Sciatic nerve (tissue), 2 donors: Measurements from ENCODE around the gene PDK2. TPM values are rescaled to one million over a fixed set of nuclear protein-coding genes. Genes with fewer than 3 reads are reported as not detected.
A peak's percentile ranks its signal among the peaks of the same experiment; 100 is the strongest.
"Not testable (repeated sequence)": the region's sequence is repeated elsewhere in the genome, so short reads cannot be mapped to it uniquely, and the experiment has no call there.

ENCODE experiments used
- ATAC-seq: fragments of 200-7000 bp; cut with Tn5 transposase; one replicate; pipeline ENCODE4 v1.9.1; 2020; ENCODE audit warnings: mild to moderate bottlenecking, moderate library complexity
- DNase-seq: peaks from one replicate; pipeline ENCODE4 v3.0.0-alpha.2; 2020; ENCODE audit warnings: low spot score
- intact Hi-C: fragments of 100-400 bp; cut with DNase I; formaldehyde crosslinking; loops from one replicate; pipeline ENCODE4 v1.14.2; 2022
- total RNA-seq: library from RNA; stranded (reverse); fragmentation: NEBNext Ultra II Directional; extraction: Animal tissue kit (Norgen Biotek cat#: 25700); gene quantifications from one replicate; pipeline ENCODE4 v1.2.1, GENCODE V29; 2021
- donor health status: DM: no; HTN: no; CAD: no.
- donor health status: DM: no; HTN: no; CAD: no.

The PDK2 gene
- total RNA-seq, 1 donor from 2014 or later, result 48.6 TPM

DNA sequence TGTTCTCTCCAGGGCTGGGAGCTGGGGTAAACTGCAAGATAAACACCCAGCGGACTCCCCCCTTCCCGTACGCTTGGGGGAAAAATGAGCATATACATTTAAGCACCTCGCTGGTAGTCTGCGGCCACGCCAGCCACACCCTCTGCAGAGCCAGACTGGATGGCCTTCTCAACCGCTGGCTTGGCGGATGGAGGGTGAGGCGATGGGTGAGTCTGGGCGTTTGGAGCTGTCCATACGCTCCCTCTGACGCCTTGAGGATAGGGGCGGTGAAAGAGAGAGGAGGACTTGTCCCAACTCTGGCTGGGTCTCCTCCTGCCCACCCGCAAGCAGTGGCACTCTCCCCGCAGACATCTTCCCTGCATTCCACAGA is 38.2 kb upstream of the PDK2 start:
- no peak for DNase-seq
- peak; percentile 33 for ATAC-seq
- intact Hi-C loops, result no loop called here

DNA sequence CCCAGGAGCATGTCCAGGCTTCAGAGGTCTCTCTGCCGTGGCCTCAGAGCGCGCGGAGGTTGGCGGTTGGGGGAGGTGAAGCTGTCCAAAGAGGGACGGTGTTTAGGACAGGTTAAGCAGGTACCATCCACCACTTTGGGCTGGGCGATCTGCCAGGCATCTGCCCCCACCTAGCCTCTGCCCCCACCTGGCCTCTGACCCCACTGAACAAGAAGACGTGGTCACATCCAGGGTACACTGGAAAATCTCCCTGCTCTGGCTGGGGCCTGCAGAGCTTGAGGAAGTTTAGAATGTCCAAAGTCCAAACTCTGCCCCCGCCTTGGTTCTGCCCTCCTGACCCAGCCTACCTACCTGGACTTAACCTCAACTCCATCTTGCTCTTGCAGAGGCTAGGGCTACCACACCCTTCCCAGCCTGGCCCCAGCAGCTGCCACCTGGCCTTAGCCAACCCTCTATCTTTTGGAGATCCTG is 37.6 kb upstream of the PDK2 start:
- intact Hi-C loops, result no loop called here
- ATAC-seq (no peak), DNase-seq (no peak)

DNA sequence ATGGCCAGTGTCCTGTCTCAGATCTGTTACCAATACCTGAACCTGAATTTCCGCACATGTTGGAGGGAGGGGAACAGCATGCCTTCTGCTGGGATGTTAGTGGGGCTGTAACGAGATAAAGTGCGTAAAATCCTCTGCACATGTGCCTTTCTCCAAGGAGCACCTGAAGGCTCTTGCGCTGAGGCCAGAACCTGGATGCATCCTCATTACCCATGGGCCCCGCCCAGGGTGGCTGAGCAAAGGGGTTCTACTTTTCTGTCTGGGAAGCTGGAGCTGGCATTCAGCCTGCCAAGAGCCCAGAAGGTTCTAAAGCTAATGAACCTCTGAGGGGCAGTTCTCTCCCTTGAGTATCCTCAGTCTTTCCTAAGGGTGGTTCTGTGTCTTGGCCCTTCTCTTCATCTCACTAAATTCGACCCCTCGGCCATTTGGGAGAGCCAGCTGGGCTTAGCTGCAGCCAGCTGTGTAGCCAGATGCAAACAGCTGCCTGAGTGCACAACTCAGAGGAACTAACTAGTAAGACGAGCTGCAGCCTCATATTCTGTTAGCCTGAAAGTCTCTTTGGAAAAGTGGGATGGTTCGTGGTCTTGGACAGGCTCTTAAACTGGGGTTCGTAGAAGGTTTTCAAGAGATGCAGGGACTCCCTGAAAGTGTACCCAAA is 36.7 kb upstream of the PDK2 start:
- ATAC-seq, result no peak
- DNase-seq, result no peak
- intact Hi-C loops, result no loop called here

DNA sequence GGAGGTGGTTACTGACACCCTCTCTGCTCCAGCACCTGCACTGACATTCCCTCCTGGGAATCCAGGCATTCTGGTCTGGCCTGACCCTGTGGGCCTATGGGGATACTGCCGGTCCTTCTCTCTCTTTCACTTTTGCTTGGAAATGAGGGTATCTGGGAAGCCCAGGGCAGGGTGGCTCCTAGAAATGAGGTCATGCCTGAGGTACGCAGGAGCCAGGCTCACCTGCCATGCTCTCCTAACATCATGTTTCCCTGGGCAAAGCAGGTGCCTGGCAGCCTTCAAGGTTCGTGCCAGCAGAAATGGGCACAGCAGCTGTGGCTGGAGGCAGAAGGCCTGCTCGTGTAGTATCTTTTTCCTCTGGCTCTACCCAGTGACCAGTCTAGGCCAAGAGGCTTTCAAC is 35.9 kb upstream of the PDK2 start:
- DNase-seq, result no peak
- no peak for ATAC-seq
- intact Hi-C loops, result no loop called here

DNA sequence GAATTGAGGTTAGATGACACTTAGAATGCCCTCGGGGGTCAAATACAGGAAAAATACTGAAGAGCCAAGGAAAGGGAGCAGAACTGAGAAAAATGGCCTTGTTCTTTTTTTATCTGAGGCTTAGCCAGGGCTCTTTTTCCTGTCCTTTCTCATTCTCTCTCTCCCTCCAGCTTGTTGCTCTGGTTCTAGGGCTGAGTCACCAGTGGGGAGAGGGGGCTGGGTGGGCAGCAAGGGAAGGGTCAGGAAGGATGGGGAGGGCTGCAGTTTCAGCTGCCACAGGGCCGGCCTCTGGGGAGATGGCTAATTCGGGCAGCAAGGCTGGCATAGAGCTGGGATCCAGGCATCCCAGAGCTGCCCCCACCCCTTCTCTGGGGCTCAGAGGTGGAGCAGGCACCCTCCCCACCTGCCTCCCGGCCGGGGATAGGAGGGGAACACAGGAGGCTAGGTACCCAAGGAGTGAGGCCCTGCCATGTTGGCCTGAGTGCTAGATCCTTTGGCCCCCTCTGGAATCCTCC is 35.3 kb upstream of the PDK2 start:
- DNase-seq, result no peak
- no peak for ATAC-seq
- intact Hi-C loops, result no loop called here

DNA sequence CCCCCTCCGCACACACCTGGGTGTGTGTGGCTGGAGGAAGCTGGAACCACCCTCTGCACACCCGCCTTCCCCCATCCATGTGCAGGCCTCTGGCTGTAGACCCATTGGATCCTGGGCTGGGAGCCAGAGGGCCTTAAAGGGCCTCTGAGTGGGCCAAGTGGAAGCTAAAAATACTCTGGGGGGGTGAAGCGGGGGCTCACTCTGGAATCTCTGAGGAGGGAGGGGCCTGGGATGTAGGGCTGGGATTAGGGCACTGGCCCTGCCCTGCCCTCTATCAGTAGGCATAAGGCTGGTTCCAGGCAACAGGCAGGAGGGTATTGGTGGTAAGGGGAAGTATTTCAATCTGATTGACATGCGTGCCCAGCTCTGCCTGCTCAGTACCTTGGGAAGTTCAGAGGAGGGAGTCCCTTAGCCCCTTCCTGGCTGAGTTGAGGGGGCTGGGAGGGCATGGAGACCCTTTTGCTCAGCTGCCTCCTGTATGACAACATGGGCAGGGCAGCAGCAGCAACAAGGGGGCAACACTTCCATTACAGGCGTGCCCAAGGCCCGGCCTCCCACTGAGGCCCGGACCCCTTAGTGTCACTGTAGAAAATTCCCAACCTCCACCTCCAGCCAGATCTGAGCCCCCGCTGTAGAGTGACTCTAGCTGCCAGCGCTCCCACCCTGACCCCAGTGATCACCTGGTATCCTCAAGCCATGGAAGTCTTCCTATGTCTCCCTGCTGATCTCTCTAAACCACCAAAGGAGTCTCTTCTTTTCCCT is 34.0 kb upstream of the PDK2 start:
- intact Hi-C loops, result no loop called here
- DNase-seq (peak; percentile 83), ATAC-seq (peak; percentile 56)

DNA sequence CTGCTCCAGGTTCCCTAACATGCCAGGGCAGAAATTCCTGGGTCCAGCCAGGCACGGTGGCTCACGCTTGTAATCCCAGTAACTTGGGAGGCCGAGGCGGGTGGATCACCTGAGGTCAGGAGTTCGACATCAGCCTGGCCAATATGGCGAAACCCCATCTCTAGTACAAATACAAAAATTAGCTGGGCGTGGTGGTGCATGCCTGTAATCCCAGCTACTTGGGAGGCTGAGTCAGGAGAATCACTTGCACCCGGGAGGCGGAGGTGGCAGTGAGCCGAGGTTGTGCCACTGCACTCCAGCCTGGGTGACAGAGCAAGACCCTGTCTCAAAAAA is 33.5 kb upstream of the PDK2 start:
- ATAC-seq, DNase-seq, intact Hi-C loops: not testable (repeated sequence)

DNA sequence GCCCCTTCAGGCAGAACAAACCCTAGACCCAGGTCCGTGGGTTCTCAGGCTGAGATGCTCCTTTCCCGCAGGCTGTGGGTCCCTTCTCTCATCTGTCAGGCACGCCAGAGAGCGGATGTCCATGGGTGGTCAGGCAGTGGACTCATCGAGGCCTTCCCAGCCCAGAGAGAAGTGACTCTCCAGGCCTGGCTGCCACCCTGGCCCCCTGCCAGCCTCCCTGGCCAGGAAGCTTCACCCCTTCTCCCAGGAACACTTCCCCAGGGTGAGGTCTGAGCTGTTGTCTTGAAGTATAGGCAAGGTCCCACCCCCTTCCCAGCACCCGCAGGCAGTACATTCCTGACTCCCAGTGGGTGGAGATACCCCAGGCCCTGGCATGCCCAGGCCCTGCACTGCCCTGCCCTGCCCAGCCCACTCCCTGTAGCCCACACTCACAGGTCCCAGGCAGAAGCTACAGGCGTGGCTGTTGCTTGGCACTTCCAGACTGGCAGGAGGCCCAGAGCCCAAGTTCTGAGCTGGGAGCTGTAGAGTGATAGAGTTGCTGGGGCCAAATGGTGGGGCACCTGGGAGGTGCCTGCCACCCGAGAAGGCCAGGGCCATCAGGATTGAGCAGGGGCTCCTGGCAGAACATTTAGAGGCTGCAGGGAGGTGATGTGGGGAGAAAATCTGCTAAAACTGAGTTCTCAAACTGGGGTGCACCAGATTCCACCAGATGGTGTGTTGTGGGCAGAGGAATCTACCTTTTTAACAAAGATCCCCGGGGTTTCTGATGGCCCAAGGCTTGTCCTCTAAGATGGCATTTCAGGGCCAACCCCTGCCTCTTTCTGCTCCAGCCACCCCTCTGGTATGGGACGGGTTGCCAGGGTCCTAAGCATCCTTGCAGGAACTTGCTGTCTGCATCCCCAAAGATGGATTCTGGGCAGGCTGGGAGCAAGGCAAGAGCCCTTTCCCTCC is 32.6 kb upstream of the PDK2 start:
- intact Hi-C loops, result no loop called here
- ATAC-seq (peak; percentile 54), DNase-seq (no peak)

DNA sequence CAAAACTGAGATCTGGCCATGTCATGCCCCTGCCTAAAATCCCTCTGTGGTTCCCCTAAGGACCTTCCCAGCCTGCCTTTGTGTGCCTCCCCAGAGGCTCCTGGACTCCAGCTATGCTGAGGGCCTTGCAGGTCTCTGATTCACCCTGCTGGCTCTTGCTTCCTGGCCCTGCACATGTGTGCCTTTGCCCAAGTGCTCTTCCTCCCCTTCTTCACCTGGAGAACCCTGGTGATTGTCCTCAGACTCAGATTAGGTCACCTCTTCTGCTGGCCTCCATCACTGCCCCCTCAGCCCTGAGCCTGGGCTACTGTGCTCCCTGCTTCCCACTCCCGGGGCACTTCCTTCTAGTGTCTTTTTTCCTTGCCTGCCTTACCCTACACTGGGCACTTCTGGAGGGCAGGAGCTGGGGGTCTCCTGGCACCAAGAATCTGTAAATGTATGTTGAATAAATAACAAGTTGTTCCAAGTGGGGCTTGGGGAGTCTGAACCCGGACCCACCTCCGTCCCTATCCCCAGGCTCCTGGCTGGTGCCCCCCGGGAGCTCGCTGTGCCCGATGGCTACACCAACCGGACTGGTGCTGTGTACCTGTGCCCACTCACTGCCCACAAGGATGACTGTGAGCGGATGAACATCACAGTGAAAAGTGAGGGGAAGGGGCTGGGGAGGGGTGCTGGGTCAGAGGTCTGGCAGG is 31.4 kb upstream of the PDK2 start:
- intact Hi-C loops, result no loop called here
- ATAC-seq, result no peak
- DNase-seq, result no peak

DNA sequence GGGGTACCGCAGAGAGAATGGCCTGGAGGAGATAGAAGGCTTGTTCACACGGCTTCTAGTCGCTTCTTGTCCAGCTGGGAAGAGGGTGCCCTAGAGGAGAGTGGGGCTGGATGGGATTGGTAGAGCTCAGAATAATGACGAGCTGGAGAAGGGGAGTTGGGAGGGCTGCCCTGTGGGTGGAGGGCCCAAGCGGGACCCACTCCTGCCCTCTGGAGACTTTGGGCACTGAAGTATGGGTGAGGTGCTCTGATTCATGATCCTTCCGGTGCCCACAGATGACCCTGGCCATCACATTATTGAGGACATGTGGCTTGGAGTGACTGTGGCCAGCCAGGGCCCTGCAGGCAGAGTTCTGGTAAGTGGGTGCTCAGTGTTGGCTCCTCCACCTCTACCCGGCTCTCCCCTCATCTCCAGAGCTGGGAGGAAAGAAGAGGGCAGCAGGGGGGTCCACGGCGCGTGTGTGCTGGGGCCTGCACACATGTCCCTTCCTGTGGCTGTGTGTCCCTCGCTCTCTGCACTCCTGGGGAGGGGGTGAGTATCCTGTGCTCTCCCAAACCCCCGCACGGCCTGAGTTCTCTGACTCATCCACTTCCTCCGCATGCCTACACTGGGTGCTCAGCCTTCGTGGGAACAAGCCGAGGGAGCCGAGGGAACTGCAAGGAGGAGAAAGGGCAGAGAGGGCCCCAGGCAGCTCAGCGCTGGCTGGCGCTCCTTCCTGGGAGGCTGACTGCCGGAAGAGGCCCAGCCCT is 30.7 kb upstream of the PDK2 start:
- ATAC-seq (peak; percentile 41), DNase-seq (no peak)
- intact Hi-C loops, result no loop called here

DNA sequence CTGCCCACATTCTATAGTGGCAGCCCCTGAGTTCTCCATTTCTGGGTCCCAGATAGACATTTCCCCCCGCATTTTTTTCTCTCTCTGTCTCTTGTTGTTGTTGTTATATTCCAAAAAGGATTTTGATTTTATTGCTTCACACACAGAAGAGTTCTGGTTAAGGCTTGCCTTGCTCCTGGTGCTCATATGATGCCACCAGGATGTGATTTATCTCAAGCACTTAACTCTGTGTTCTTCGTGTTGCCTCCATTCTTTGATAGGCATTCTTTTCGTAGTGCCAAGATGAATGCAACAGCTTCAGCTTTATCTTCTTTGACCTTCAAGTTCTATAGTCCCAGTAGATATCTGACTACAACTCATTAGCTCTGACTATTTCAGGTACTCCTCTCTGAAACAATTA is 30.1 kb upstream of the PDK2 start:
- DNase-seq (no peak), ATAC-seq (no peak)
- intact Hi-C loops, result no loop called here

DNA sequence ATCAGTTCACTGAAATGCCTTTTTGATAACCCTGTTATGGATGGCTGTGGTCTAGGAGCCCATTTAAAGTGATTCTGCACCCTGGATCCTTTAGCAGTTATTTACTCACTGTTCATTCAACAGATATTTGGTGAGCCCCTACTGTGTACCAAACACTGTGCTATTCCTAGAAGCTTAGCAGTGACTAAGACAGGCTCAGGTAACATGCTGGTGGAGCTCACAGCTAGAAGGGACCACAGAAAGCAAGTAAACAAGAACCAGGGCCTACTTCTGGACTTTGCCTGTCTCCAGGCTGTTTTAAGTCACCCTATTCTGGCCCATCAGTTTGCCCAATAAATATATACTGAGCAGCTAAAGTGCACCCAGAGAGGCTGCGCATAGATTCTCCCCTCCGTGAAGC is 28.2 kb upstream of the PDK2 start:
- ATAC-seq, result no peak

DNA sequence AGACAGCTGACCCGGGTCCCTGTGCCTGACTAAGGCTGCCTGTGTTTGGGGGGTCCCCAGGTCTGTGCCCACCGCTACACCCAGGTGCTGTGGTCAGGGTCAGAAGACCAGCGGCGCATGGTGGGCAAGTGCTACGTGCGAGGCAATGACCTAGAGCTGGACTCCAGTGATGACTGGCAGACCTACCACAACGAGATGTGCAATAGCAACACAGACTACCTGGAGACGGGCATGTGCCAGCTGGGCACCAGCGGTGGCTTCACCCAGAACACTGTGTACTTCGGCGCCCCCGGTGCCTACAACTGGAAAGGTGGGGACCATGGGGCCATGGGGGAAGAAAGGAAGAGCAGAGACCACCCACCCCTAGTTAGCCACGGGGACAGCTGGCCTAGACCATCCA is 27.2 kb upstream of the PDK2 start:
- DNase-seq, result no peak
- no peak for ATAC-seq
- intact Hi-C loops, result no loop called here

More for the DNA sequence above, 28.2 kb upstream of the PDK2 start:
- intact Hi-C loops, result no loop called here
- DNase-seq, result no peak

DNA sequence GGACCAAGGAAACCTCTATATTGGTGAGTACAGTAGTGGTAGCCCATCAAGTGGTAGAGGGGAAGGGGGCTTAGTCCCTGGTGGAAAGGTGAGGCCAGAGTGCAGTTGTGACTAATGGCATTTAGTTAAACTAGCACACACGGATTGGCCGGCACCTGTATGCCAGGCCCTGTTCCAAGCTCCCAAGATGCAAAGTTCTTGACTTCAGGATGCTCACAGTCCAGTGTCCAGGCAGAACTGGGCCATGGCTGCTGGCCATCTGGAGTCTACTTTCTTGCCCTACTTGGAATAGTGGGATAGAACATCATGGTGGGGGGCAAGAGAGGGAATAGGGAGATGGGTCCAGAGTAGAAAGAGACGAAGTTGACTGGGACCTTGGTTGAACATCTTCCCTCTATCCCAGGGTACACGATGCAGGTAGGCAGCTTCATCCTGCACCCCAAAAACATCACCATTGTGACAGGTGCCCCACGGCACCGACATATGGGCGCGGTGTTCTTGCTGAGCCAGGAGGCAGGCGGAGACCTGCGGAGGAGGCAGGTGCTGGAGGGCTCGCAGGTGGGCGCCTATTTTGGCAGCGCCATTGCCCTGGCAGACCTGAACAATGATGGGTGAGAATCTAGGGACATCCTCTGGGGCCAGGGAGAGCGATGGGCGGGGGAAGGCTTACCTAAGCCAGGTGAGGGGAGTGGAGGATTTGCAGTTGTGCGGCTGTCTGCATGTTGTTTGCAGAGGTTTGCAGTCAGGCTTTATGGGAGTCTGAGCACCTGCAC is 24.1 kb upstream of the PDK2 start:
- intact Hi-C loops, result no loop called here
- no peak for DNase-seq
- no peak for ATAC-seq

DNA sequence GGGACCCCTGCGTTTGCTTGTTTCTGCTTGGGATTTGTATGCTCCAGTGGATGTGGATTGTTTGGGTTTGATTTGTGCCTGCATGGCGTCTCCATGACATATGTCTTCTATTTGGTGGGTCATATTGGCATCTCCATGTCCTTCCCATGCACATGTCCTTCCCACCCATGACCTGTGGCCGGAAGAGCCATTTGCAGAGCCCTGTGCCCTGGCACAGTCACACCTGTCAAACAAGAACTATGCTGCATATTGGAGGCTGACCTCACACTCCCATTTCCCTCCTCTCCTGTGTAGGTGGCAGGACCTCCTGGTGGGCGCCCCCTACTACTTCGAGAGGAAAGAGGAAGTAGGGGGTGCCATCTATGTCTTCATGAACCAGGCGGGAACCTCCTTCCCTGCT is 23.5 kb upstream of the PDK2 start:
- intact Hi-C loops, result no loop called here
- ATAC-seq (no peak), DNase-seq (no peak)

DNA sequence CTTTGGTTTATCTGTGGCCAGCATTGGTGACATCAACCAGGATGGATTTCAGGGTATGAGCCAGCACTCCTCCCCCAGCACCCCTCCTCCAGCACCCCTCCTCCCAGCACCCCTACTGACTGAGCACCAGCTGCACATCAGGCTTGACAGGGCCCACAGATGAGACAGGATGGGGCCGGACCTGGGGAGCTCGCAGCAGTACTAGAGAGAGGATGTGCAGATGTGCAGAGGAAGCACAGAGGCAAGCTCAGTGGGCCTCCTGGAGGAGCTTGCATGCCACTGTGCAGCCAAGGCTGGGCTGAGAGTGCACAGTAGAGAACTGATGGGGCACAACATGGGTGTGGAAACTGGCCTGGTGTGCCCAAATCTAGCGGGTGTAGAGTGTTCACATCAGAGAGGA is 23.0 kb upstream of the PDK2 start:
- intact Hi-C loops, result no loop called here
- DNase-seq, result no peak

DNA sequence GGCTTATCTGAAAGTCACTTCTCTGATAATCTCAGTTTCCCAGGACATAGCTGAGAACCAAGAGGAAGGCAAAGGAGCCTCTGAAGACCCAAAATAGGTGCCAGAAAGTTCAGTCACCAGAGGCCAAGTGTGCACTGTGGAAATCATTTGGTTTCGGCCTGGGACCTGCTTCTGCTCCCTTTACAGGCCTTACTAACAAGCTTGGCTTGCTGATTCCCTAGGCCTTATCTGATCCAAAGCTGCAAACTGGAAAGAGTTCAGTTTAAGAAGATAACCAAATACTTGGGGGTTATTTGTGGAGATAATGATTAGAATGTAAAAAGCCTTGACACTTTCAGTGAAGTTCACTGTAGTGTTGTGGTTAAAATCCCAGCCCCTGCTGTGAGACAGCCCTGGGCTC is 22.2 kb upstream of the PDK2 start:
- intact Hi-C loops, result no loop called here
- ATAC-seq, result no peak
- no peak for DNase-seq

More for the DNA sequence above, 23.0 kb upstream of the PDK2 start:
- no peak for ATAC-seq

DNA sequence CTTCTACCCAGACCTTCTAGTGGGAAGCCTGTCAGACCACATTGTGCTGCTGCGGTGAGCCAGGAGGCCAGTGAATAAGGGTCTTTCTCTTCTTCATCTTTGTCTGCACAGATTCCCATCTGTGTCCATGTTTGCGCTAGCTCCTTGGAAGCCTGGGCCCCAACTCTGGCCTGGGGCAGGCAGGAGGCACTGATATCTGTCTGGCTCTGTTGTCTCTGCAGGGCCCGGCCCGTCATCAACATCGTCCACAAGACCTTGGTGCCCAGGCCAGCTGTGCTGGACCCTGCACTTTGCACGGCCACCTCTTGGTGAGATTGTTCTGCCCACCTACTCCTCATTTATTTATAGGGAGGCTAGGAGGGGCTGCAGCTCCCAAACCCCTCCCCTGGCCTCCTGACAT is 20.9 kb upstream of the PDK2 start:
- DNase-seq, result no peak
- ATAC-seq, result no peak
- intact Hi-C loops, result no loop called here
